VCaP (cell line): ENCODE measurements around the gene DGLUCY.
"Not testable (repeated sequence)": the region's sequence is repeated elsewhere in the genome, so short reads cannot be mapped to it uniquely, and the experiment has no call there.

Experiments used
- H3K27ac ChIP-seq: fragments of 450-650 bp; 2 replicates; pipeline ENCODE4 v1.5.1; 2017
- TF ChIP-seq, protein P1 (sequence below): fragments of 450-650 bp; conservative IDR thresholded peaks from 2 replicates; pipeline ENCODE4 v1.5.1; 2017; ENCODE audit warnings: mild to moderate bottlenecking, moderate library complexity

Gene DGLUCY

DNA sequence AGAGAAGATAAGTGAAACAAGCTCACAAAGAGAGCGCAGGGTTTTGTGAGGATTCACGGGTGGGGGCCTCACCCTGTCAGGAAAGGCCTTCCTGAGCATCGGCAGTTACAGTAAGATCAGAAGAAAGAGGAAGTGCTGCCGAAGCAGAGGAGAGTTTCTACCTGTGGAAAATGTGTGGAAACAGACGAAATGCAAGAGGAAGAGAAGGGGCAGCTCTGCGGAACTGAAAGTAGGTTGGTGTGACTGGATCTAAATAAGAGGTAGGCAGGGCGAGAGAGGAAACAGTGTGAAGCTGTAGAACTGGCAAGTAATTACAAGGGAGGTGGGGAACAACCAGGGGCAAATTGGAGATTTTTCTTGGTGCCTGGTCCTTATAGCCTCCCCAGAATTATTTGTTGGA lies 128.0 kb downstream of the DGLUCY start:
- no peak overlapping the region for H3K27ac ChIP-seq
- TF ChIP-seq, protein P1, sequence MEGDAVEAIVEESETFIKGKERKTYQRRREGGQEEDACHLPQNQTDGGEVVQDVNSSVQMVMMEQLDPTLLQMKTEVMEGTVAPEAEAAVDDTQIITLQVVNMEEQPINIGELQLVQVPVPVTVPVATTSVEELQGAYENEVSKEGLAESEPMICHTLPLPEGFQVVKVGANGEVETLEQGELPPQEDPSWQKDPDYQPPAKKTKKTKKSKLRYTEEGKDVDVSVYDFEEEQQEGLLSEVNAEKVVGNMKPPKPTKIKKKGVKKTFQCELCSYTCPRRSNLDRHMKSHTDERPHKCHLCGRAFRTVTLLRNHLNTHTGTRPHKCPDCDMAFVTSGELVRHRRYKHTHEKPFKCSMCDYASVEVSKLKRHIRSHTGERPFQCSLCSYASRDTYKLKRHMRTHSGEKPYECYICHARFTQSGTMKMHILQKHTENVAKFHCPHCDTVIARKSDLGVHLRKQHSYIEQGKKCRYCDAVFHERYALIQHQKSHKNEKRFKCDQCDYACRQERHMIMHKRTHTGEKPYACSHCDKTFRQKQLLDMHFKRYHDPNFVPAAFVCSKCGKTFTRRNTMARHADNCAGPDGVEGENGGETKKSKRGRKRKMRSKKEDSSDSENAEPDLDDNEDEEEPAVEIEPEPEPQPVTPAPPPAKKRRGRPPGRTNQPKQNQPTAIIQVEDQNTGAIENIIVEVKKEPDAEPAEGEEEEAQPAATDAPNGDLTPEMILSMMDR, result no peak

DNA sequence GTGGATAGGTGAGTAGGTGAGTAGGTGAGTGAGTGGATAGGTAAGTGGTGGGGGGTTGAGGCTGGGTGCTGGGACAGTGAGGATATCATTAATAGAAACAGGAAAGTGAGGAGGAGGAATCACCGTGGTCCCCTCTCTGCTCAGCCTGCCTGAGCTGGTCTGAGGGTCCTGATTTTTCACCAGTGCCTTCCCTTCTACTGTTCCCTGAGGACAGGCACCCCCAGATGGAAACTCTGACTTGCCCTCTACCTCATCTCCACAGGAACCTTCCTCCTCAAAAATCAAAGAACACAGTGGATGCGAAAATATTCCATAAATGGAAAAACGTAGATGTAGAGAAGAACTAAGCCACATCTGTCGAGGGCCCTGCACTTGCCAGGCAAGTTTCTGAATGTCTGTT lies 128.8 kb downstream of the DGLUCY start:
- H3K27ac ChIP-seq, result no peak overlapping the region
- TF ChIP-seq, protein P1, result no peak

DNA sequence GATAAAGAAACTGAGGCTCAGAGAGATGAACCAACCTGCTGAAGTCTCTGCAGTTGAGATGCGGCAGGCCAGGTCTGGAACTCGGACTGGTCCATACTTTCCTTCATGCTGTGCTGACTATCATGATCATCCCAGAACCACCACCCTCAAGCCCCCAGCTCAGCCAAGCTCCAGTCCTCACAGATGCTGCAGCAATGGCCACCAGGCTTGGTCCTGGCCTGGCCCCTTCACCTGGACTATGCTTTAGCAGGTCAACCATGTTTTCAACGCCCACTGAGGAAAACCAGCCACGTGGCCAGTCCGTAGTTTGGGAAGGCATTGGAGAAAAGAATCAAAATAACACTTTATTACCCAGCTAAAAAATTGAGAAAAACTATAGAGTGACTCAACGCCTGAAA lies 129.2 kb downstream of the DGLUCY start:
- TF ChIP-seq, protein P1, result no peak
- H3K27ac ChIP-seq, result no peak overlapping the region

DNA sequence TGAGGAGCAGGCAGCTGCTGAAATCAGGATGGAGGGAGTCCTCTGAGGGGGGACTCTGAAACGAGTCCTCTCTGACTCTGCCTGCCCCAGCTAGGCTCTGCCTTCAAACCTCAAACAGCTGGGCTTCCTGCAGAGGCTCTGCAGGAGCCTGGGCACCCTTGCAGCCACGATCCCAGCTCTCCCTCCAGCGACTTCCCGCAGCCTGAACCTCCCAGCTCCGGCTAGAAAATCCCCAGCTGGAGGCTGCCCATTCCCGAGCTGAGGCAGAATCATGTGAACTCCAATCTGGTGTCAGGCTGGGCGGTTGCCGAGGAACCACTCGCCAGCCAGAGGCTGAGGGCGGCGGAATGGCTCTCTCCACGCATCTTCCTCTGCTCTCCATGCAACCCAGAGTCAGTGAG lies 130.6 kb downstream of the DGLUCY start, which contains the start of gene GPR68:
Gene GPR68, minus strand, starts transcription at position 204 of the 401 bp plus-strand sequence. CDS start 9,654 bp downstream, outside the sequence.
- no peak within 1 kb of the TSS for H3K27ac ChIP-seq
- TF ChIP-seq, protein P1, result no peak

DNA sequence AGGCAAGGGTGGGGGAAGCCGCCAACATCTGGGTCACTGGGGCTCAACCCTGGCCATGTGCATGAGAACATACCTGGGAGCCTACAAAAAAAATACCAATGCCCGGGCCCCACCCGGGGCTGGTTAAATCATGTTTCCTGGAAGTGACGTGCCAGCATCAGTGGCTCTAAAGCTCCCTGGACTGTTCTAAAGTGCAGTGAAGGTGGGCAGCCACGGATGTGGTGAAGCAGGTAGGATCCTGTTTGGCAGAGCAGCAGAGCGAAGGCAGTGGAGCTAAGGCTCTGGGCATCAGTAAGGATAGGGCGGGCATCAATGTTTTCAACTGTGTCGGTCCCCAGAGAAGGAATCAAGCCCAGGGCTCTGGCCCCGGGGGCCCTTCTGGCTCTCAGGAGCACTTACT lies 131.2 kb downstream of the DGLUCY start:
- TF ChIP-seq, protein P1, result no peak
- H3K27ac ChIP-seq, result no peak overlapping the region

DNA sequence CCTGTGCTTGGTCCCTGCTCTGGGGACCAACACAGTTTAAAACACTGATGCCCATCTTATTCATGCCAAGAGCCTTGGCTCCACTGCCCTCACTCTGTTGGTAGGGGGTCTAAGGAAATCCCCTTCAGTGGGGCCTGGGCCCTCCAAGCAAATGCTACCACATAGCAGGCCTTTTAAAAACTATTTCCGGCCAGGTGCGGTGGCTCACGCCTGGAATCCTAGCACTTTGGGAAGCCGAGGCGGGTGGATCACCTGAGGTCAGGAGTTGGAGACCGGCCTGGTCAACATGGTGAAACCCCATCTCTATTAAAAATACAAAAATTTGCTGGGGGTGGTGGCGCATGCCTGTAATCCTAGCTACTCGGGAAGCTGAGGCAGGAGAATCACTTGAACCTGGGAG lies 131.7 kb downstream of the DGLUCY start:
- not testable (repeated sequence) for H3K27ac ChIP-seq

DNA sequence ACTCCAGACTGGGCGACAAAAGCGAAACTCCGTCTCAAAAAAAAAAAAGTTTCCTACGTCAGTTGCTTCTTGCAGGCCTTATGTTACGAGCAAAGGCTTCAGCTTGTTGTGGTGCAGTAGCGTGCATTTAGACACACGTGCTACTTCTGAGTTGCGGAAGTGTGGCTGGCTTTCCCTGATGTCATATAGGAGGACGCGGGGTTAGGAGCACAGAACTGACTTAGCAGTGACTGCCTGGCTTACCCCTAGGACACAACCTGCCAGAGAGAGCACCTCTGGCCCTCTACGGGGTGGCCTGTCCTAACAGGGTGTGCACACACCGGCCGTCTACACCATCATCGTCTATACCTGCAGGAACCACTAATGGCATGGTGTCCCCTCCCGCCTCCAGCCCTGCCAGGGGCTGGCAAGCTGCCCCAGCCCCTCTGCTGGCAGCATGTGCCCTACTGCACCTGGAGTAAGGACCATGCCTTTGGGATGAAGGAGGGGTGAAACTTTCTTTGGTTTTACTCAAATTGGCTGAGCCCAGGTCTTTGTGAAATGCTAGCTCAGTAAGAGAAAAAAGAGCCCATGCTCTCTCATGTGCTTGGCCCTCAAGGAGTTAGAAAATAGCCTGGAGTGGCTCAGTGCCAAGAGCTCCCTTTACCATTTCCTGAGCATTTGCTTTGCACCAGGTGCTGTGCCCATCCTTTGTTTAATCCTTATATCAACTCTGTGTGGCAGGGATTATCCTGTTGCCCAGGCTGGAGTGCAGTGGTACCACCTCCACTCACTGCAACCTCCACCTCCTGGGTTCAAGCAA lies 132.4 kb downstream of the DGLUCY start:
- TF ChIP-seq, protein P1, result no peak
- no peak overlapping the region for H3K27ac ChIP-seq
